Skeletal muscle cell (primary cell): ENCODE results near the gene CDC14B.
"Not testable (repeated sequence)": the region's sequence is repeated elsewhere in the genome, so short reads cannot be mapped to it uniquely, and the experiment has no call there.

Experiments used
- DNase-seq: peaks from one replicate; pipeline ENCODE4 v3.0.0-alpha.2; 2010; ENCODE audit warnings: low read depth
- H3K4me3 ChIP-seq: 2 replicates; pipeline ENCODE4 v1.5.1; 2011; ENCODE audit warnings: low read depth, mild to moderate bottlenecking, control low read depth, low read length, moderate library complexity

CDC14B gene

DNA sequence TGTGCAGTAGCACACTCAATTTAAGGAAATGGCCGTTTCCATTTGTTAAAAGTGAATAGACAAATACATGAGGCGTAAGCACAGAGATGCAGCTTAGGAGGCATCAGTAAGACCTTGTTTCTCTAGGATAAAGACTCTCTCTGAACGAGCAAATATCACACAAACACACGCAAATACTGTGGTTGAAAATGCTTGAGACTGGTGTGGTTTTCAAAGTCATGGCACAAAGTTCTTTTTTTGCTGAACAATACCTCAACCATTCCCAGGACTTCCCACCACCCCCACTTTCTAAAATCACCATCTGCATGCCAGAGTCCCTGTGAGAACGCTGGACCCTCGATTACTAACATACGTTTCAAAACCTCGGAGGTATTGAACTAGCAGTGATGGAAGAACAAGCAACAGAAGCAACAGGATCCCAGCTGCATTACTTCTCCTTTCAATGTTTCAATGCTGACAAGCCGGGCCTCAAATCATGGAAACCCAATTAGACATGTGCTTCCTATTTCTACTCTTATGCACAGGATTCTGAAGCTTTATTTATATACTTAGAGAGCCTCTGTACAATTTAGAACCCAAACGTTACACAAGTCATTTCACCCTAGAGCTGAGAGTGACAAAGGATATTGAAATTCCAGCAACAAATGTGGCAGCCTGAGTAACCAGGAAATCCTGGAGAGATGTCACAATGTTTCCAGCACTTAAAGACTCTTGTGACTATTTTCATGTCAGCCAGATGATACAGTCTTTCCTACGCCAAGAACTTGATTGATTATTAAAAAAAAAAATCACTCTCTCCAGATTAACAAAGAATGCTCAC is 63.9 kb downstream of the CDC14B start:
- no peak for DNase-seq
- H3K4me3 ChIP-seq = no peak overlapping the region

DNA sequence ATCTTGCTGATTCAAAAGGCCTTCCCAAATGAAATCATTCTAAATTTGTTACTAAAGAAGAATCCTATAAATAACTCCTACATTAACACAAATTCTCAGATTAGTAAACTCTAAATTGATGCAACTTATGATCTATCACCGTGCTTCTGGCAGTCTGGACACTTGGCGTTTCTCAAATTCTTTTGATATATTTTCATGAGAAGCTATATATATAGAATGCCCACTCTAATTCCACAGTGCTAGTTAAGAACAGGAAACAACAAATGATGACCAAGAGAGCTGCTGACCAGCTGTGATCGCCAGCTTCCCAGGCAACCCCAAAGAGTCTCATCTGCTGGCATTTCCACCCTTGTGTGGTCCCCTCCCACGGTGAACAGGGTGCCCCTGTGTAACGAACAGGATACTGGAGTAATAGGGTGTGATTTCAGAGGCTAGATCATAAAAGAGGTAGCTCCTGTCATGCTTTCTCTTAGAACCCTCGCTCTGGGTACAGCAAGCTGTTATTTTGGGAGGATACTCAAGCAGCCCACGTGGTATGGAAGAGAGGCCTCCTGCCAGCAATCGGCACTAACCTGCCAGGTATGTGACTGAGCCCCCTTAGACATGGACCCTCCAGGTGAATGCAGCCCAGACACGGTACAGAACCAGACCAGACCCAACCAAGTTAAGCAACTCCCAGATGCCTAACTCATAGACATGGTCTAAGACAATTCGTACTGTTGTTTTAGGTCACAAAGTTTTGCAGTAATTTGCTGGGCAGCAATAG is 64.7 kb downstream of the CDC14B start:
- DNase-seq = no peak
- H3K4me3 ChIP-seq = no peak overlapping the region

DNA sequence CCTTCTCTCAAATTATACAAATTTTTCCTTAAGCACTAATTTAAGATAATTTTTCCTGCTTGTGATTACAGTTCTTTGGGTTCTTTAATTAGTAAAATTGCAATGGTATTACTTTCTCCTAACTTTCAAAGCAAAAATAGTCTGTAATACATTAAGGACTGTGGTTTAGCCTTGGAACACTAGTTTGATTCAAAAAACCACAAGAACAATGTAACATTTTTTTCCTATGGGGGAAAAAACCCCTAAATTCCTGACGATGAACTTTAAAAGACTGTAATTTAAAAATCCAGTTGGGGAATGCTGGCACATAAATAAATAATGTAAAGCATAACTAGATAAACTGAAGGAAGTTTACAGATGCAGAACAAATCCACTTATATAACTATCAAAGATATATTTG is 65.3 kb downstream of the CDC14B start:
- no peak for DNase-seq
- no peak overlapping the region for H3K4me3 ChIP-seq

DNA sequence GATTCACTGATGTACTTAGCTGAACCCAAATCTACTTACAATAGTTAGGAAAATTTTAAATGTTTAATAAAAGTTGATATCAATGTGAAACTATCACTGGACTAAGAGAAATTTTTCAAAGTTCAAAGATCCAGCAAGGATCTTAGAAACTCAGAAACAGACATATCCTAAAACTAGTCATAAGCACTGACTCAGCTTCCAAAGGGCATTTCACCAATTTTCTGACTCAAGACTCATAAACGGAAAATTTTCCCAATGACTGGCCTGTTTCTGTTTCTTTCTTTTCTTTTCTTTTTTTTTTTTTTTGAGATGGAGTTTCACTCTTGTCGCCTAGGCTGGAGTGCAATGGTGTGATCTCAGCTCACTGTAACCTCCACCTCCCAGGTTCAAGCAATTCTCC is 66.6 kb downstream of the CDC14B start:
- no peak overlapping the region for H3K4me3 ChIP-seq
- no peak for DNase-seq

DNA sequence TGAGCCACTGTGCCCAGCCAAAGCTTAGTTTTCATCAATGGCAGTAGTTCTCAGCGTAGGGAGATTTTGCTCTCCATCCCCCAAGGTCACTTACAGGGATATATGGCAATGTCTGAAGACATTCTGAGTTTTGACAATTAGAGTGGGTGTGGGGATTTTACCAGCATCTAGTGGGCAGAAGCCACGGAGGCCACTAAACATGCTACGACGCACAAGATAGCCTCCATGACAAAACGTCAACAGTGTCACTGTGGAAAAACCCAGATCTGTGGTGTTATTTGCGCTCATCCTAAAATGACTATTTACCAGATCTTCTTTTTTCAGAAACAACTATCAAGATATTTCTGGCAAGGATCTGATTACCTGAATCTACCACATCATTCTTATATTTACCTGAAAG is 68.2 kb downstream of the CDC14B start:
- DNase-seq = no peak
- H3K4me3 ChIP-seq = no peak overlapping the region

DNA sequence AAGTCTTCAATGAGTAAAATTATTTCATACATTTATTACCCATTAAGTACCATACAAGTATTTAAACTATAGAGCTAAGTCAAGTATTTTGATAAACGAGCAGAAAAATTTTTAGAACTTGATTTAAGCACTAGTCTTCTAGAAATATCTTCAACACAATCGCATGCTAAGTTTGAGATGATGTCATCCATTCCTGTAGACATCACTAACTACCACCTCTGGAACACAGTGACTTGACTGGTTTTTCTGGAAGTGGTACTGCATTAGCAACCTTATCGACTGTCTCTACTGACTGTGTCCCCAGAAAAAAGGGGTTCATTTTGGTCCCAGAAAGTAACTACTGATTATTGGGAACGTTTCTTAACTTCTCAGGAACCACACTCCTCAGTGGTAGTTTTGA is 69.0 kb downstream of the CDC14B start:
- H3K4me3 ChIP-seq = no peak overlapping the region
- DNase-seq = no peak

DNA sequence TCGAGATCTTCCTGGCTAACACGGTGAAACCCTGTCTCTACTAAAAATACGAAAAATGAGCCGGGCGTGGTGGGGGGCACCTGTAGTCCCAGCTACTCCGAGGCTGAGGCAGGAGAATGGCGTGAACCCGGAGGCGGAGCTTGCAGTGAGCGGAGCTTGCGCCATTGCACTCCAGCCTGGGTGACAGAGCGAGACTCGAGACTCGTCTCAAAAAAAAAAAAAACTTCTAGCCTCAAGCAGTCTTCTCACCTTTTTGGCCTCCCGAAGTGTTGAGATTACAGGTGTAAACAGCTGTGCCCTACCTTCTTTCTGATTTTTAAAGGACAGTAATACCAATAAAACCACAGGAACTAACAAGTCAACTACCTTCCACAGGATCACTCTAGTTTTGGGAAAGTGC is 76.5 kb downstream of the CDC14B start:
- not testable (repeated sequence) for DNase-seq, H3K4me3 ChIP-seq

DNA sequence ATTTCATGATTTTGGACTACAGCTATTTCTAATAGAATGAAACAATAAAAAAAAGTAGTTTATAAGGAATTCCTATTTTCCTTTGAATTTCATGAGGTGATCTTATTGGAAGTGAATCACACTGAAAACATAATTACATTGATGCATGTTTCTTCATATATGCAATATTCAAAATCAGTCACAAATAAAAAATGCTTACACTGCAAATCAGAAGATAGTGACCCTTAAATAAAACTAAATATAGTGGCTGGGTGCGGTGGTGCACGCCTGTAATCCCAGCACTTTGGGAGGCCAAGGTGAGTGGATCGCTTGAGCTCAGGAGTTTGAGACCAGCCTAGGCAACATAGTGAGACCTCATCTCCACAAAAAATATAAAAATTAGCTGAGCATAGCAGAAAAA is 79.5 kb downstream of the CDC14B start:
- no peak overlapping the region for H3K4me3 ChIP-seq
- DNase-seq = no peak

DNA sequence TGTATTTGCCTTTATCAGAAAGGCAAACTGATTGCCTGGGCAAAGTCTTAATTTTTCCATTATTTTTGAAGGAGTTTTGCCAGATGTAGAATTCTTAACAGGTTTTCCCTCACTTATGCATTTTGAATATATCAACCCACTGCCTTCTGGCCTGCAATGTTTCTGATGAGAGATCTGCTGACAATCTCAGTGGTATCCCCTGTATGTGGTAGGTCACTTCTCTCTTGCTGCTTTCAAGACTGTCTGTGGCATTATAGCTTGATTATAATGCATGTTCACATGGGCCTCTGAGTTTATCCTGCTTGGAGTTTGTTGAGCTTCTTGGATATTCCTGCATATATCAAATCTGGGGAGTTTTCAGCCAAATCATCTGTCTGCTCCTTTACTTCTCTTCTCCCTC is 87.5 kb downstream of the CDC14B start:
- no peak for DNase-seq
- no peak overlapping the region for H3K4me3 ChIP-seq

DNA sequence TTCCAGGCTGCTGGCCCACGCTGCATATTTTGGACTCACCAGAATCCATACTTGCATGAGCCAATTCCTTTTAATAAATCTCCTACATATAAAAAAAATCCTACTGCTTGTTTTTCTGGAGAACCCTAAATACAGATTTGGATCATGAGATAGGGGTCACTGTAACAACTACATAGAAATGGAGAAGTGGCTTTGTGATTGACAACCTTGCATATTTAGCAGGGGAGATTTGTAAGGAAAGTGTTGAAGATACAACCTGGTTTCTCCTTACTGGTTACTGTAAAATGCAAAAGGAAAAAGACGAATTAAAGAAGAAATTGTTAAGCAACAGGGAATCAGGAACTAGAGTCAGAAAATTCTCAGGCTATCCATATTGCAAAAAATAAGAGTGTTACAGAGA is 94.9 kb downstream of the CDC14B start:
- no peak for DNase-seq
- no peak overlapping the region for H3K4me3 ChIP-seq

DNA sequence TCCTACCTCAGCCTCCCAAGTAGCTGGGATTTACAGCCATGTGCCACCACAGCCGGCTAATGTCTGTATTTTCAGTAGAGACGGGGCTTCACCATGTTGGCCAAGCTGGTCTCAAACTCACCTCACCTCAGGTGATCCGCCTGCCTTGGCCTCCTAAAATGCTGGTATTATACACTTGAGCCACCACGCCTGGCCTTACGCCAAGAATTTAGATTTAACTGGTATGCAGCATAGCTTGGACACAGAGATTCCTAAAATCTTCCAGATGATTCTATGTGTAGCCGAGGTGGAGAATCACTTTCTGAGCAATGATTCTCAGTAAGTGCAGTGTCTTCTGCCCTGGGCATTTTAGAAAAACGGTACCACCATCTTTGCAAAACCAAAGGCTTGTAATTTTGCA is 95.6 kb downstream of the CDC14B start:
- no peak for DNase-seq
- no peak overlapping the region for H3K4me3 ChIP-seq

DNA sequence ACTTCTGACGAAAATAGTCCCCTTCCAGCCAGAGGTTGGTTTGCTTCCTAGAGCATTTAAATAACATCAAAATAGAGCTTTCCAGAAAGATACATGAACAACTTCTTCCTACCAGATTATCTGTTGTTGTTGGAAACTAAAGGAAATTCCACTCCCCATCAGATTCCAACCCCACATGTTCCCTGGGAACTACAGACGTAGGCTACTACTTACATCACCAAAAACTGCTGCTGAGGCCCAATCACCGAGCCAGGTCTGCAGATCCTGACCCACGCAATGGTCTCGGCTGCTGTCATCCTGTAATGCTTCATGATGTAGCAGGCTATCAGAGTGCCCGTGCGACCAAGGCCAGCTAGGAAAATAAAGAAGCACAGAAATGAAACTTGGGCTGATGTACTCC is 96.3 kb downstream of the CDC14B start:
- no peak overlapping the region for H3K4me3 ChIP-seq
- DNase-seq = no peak

DNA sequence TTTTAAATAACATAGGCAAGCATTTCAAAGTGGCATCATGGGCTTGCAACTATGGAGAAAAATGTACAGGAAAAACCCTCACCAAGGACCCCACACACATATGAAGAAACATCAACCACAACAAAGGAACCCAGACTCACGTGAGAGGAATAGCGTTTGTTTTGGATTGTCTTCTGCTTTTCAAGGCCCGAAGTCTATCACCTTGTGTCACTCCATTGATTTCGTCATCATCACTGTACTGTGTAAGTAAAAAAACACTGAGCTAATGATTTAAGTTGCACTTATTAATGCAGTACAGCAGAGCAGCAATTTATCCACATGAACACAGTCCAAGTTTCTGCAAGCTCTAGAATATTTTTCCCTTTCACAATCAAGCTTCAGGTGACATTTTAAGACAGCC is 97.3 kb downstream of the CDC14B start:
- H3K4me3 ChIP-seq = no peak overlapping the region
- no peak for DNase-seq

DNA sequence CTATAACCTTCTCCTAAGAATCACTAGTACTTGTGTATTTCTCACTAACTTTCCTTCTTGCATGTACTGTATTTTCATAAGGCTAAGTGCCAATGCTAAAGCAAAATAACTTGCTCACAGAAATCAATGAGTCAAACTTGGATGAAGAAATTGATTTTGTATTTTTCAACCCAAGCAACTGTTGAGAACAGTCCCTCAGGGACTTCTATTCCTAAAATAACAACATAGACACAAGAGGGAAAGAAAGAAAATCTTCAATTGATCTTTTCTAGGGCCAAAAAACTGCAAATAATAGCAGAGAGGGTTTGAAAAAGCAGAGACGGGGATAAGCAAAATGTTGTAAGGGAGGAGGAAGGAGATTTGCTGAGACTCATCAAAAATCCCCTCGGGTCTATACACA is 99.9 kb downstream of the CDC14B start:
- DNase-seq = no peak
- H3K4me3 ChIP-seq = no peak overlapping the region

DNA sequence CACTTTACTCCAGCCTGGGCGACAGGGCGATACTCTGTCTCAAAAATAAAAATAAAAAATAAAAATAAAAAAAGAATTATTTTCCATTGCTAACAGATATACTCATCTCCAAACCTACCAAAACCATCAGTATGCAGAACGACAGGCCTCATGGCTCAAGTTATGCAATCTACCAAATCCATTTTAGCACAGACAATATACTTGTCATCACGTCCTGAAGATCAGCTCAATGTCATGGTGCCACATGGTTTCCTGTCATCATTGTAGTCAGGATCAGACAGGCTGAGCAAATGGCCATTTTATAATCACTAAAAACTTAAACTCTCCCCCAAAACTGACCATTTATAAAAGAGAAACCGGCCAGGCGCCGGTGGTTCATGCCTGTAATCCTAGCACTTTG is 100.5 kb downstream of the CDC14B start:
- H3K4me3 ChIP-seq = no peak overlapping the region
- no peak for DNase-seq

DNA sequence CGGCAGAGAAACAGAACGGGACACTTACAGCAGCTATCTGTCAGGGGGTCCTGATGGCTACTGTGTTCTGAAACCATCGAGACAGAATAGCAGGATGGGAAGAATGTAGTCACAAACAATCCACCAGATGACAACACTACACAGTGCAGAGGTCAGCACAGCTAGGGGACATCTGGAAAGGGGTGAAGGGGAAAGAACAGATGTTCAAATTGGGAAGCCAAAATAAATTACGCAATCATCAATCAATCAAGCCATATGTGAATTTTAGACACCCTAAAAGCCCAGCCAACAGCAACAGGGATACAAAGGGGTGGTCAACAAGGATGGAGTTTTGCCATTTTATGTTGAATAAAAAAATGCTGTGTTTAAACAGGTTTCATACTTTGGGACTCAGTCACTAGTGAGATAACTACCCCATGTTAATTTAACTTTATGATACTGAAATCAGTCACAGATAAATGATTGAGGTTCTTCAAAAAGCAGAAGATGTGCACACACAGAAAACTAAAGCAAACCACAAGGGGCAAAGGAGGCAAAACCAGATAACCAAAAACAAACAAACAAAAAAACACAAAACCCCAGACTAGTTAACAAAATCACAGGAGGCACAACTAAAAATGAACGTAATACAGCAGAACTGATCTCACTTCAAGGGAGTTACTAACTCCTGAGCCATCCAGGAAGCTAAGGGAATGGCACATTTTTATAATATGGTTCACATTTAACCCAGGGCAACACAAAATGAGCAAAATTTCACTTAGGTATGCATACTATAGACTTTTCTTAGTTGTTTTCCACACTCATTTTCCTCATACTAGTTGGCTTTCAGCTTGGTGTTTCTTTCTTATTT is 103.8 kb downstream of the CDC14B start:
- H3K4me3 ChIP-seq = no peak overlapping the region
- DNase-seq = no peak

DNA sequence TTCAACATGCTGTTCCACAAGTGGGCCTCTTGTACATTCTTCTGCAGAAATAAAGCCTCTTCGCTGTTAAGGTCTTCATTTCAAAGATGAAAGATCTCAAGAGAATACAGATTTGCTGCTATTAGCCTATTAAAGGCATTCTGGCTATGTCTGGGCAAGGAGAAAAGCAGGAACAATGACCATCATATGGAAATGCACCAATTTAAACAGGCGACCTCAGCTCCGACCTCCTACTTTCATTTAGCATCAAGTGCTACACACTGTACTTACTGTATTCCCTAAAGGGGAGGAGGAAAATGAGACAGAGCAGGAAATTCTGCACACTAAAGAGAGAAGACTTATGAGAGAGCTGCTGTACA is 104.9 kb downstream of the CDC14B start:
- no peak overlapping the region for H3K4me3 ChIP-seq
- DNase-seq = no peak

DNA sequence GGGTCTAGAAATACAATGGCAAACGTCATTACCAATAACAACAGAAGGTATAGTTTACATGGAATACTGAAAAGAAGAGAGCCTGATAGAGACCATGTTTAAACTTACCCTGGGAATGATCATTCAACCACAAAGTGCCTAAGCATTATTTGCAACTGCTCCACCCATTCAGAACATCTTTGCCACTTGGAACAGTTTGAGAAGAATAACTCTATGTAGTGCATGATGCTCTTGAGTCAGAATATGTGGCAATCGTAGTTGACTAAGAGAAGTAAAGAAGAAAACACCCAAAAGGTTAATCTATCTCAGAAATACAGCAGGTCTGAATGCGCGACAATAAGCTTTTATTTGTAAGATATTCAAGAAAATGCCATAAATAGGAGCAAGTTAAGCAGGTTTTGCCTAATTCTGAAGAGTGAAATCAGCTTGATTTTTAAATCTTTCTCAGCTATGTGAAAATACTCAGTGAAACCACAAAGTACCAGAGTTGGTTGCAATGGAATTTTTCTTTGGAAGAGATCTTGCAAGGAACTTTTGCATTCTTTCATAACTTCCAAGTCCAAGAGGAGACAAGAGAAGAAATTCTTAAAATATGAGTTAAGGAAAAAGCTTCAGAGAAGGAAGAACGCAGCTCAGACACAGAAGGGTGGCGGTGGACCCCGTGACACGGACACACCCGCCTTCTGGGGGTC is 105.4 kb downstream of the CDC14B start:
- DNase-seq = peak; percentile 43
- no peak overlapping the region for H3K4me3 ChIP-seq

DNA sequence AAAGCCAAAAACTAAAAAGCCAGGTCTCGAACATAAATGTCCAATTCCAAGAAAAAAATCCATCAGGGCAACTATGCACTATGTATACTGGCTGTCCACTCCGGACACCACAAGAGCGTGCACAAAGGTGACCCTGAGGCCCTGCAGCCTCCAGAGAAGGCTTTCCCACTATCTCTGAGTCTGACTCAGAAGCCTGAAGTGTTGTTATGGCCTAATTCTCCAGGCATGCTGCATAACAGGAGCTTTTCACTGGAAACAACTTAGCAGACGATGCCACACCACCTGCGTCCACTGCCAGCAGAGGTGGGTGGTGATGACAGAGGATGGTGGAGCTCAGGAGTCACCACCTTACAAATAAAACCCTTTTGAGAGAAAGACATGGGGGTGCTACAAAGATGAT is 106.0 kb downstream of the CDC14B start:
- no peak overlapping the region for H3K4me3 ChIP-seq
- DNase-seq = no peak

DNA sequence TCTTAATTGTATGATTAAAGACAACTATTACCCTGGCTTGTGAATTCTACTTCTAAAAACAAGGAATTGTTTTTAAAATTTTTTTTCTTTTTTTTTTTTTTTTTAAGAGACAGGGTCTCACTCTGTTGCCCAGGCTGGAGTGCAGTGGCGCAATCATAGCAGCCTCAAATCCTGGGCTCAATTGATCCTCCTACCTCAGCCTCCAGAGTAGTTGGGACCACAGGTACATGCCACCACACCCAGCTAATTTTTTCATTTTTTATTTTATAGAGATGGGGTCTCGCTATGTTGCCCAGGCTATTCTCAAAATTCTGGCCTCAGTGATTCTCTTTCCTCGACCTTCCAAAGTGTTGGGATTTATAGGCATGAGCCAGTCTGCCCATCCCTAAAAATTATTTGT is 107.4 kb downstream of the CDC14B start:
- no peak for DNase-seq
- no peak overlapping the region for H3K4me3 ChIP-seq
